H1 (cell line): ENCODE results near the gene PHLPP2. TPM values are rescaled to one million over a fixed set of nuclear protein-coding genes. Genes with fewer than 3 reads are reported as not detected.

Experiments used
- CHD2 ChIP-seq: IDR thresholded peaks from 2 replicates; pipeline ENCODE4 v1.6.1; 2012; ENCODE audit warnings: low read length, improper control_type of control experiment
- KDM5A ChIP-seq: fragments of 200-600 bp; IDR thresholded peaks from 2 replicates; pipeline ENCODE4 v1.7.1; 2012; ENCODE audit warnings: mild to moderate bottlenecking, low read length, inconsistent platforms, mixed read lengths
- MAX ChIP-seq: IDR thresholded peaks from 2 replicates; pipeline ENCODE4 v1.6.1; 2012; ENCODE audit warnings: inconsistent platforms
- SAP30 ChIP-seq: fragments of 300-600 bp; sonication (generic); IDR thresholded peaks from 2 replicates; pipeline ENCODE4 v1.7.1; 2012; ENCODE audit warnings: low read length, moderate library complexity, mild to moderate bottlenecking, inconsistent platforms; ENCODE audit not compliant: insufficient read depth, insufficient replicate concordance
- SP4 ChIP-seq: IDR thresholded peaks from 2 replicates; pipeline ENCODE4 v1.6.1; 2012; ENCODE audit warnings: low read length, inconsistent platforms
- polyA plus RNA-seq, 7 experiments: library from polyadenylated mRNA; depleted of rRNA in 3 of 7; stranded (reverse) in 5 of 7; unstranded in 2 of 7; fragments of >200 nt in 5 of 7; fragments of 200-250 nt in 2 of 7; gene quantifications; 1 replicate in 5 of 7; 2 replicates in 1 of 7; 4 replicates in 1 of 7; pipeline versions ENCODE4 v1.2.1 to v1.2.3, GENCODE V29; 2011 to 2013; ENCODE audit warnings: missing spikeins in 2 of 7, mixed read lengths in 2 of 7
- total RNA-seq: library from RNA; stranded (reverse); fragmentation: NEBNext Ultra II Directional; extraction: Animal tissue kit (Norgen Biotek cat#: 25700); gene quantifications from 2 replicates; pipeline ENCODE4 v1.2.1, GENCODE V29; 2021

The PHLPP2 gene
- total and polyA plus RNA-seq, 2 of the 8 experiments (the other 6 are each of a cell fraction or from before 2014, with no cell fraction given) = 7.3 to 12.9 TPM

GRCh38 chr16:71629278-71630016 is 95.1 kb downstream of the PHLPP2 start (continued):
- TF ChIP-seq SP4 = no peak
- TF ChIP-seq SAP30 = no peak
- TF ChIP-seq KDM5A = no peak
- no peak for TF ChIP-seq CHD2
- no peak for TF ChIP-seq MAX
